Large intestine (tissue), 3 donors: ENCODE data around the gene LPCAT3. TPM values are rescaled to one million over a fixed set of nuclear protein-coding genes. Genes with fewer than 3 reads are reported as not detected.

Experiments
- DNase-seq, 2 donors: peaks; one replicate each; pipeline versions ENCODE4 v3.0.0 to v3.0.0-alpha.2; 2013
- H3K27ac ChIP-seq: one replicate; pipeline ENCODE4 v1.5.1; 2013; ENCODE audit warnings: low read length
- H3K27me3 ChIP-seq: 2 replicates; pipeline ENCODE4 v1.6.1; 2013; ENCODE audit warnings: low read length; ENCODE audit not compliant: control insufficient read depth, insufficient read depth
- H3K36me3 ChIP-seq: 2 replicates; pipeline ENCODE4 v1.6.1; 2013; ENCODE audit warnings: low read length; ENCODE audit not compliant: control insufficient read depth, insufficient read depth
- H3K4me1 ChIP-seq: one replicate; pipeline ENCODE4 v1.6.1; 2013; ENCODE audit warnings: low read length; ENCODE audit not compliant: control insufficient read depth, insufficient read depth
- H3K4me3 ChIP-seq: one replicate; pipeline ENCODE4 v1.5.1; 2013; ENCODE audit warnings: low read length
- H3K9me3 ChIP-seq: one replicate; pipeline ENCODE4 v1.6.1; 2013; ENCODE audit warnings: mild to moderate bottlenecking, low read depth, low read length, moderate library complexity; ENCODE audit not compliant: control insufficient read depth
- WGBS: methylation state at CpG from one replicate; pipeline ENCODE4 v1.1.5; 2013; ENCODE audit warnings: low lambda C conversion rate; ENCODE audit not compliant: insufficient coverage; 5-methylcytosine and 5-hydroxymethylcytosine counted together
- polyA plus RNA-seq: library from polyadenylated mRNA; unstranded; fragments of 120-200 nt; gene quantifications from one replicate; pipeline ENCODE4 v1.2.1, GENCODE V29; 2013

Gene LPCAT3
- polyA plus RNA-seq, 1 donor: 81.6 TPM

DNA sequence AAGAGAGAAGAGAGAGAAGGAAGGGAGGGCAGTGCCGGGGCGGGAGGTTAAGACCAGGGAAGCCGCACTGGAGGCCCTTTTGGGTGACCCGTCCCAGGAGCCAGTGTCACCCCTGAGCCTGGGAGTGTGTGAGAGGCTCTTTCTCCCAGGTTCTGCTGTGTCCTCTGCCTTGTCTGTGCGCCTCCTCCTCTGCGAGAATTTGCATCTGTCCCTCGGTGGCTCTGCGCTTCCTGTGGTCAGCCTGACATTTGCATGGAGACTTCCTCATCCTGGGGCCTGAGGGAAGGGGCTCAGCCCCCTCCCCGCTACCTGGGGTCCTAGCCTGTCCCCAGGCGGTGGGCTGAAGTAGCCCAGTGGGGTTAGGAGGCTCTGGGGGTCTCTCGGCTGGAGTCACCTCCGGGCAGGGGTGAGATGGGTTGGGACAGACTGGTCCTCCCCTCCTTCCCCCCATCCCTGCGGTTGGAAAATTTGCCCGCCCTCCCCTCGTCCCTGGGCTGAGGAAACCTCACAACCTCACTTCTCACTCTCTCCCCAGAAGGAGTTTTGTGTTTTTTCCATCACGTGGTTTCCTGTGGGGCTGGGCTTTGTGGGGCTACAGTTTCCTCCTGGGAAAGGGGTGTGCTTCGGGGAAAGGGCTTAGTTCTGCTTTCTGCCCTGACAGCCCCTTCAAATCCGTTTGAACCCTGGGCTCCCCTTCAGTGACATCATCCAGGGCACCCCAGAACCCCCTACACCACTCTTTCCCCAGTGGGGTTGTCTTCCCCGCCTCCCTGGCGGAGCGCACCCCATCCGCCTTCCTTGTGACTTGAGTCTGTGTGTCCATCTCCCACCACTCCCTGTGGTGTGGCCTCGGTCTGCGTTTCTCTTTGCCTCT, 64.6 kb downstream of the LPCAT3 start:
- Histone ChIP-seq H3K4me1 (no peaks in the 10 kb centered on the region), H3K36me3 (peaks cover 23% of the 10 kb centered on the region)

DNA sequence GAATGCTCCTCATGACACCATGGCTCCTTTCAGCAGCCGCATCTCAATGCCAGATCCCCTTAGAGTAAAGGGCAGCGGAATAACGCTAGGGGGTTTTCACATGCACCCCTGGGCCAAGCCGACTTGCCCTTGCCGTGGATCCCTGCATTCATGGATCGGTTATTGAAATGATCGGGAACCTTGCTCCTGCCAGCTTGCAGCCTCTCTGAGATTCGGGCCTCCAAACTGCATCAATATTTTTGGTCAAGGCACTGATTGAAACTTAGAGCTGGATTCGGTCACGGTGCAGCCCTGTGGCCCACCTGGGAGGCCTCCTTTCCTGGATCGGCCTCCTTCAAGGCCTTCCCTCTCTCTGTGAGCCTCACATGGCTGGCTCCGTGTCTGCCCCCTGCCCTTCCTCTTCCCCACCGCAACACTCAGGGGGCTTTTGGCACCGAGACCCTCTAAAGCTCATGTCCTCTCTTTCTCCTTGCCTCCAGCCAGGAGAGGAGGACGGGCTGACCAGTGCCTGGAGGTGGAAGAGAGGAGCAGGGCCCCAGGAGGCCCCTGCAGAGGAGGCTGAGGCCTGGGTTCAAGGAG, 65.3 kb downstream of the LPCAT3 start:
- H3K27me3 ChIP-seq: no peaks in the 10 kb centered on the region
- 100% methylated on average over 1 of the region's 15 CpGs for WGBS
- DNase-seq: no peak
- H3K27ac ChIP-seq: peak overlapping the region; percentile 20
- no peaks in the 10 kb centered on the region for H3K9me3 ChIP-seq
- no peaks in the 10 kb centered on the region for H3K4me1 ChIP-seq
- H3K4me3 ChIP-seq: peak overlapping the region; percentile 38
- H3K36me3 ChIP-seq: peaks cover 21% of the 10 kb centered on the region

More for the DNA sequence above, 64.6 kb downstream of the LPCAT3 start:
- no peak for DNase-seq
- Histone ChIP-seq H3K27ac (peak overlapping the region; percentile 23), H3K9me3 (no peaks in the 10 kb centered on the region), H3K4me3 (peak overlapping the region; percentile 38), H3K27me3 (no peaks in the 10 kb centered on the region)
- no CpG with 5 or more reads among the region's 24 CpGs for WGBS

DNA sequence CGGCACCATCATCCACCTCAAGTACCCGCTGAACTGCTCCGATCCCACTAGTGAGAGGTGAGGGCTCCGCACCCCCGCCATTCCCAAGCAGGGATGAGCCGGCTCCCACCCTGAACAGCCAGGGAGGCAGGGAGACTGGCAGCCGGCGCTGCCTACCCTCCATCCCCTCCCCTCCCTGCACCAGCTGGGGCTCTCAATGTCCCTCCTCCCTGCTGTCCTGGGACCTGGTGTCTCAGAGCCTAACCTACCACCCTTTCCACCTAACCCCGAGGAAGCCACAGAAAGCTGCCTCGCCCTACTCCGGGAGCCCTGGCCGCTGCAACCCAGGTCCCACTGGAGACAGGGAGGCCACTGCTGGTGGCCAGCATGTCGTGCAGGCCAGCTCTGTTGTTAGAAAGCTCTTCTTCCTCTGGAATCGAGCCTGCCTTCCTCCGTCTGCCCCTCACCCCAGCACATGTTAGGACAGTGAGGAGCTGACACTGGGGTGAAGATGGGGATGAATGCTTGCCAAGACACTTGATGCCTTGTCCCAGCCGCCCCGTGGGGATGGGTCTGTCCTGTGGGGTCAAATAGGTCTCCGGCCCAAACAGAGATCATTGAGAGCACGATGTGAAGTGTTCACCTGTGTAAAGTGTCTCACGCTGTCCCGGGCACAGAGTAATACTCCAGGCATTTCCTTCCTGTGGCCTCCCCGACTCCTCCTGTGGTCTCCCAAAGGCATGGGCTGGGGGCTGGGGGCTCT, 66.0 kb downstream of the LPCAT3 start:
- Histone ChIP-seq H3K27ac (no peak overlapping the region), H3K4me3 (peak overlapping the region; percentile 38), H3K4me1 (peaks cover under 1% of the 10 kb centered on the region), H3K9me3 (no peaks in the 10 kb centered on the region), H3K27me3 (no peaks in the 10 kb centered on the region), H3K36me3 (peaks cover 21% of the 10 kb centered on the region)
- WGBS: 78% methylated on average over 3 of the region's 22 CpGs
- DNase-seq: no peak

DNA sequence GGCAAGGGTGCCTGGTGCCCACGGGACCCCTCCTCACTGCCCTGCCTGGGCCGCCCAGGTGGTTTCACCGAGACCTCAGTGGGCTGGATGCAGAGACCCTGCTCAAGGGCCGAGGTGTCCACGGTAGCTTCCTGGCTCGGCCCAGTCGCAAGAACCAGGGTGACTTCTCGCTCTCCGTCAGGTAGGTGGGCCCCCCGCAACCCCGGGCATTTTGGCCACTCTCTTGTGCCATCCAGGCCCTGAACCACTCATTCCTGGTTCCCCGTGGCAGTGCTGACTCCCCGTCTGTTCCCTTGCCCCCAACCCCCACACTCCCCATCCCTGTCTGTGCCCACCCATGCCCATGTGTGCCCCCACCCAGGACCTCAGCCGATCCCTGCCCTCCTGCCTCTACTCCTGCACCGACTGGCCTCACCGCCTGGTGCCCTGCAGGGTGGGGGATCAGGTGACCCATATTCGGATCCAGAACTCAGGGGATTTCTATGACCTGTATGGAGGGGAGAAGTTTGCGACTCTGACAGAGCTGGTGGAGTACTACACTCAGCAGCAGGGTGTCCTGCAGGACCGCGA, 66.6 kb downstream of the LPCAT3 start:
- H3K9me3 ChIP-seq: no peaks in the 10 kb centered on the region
- WGBS: no CpG with 5 or more reads among the region's 20 CpGs
- H3K36me3 ChIP-seq: peaks cover 16% of the 10 kb centered on the region
- no peak overlapping the region for H3K27ac ChIP-seq
- peaks cover 5% of the 10 kb centered on the region for H3K4me1 ChIP-seq
- DNase-seq: no peak
- no peaks in the 10 kb centered on the region for H3K27me3 ChIP-seq
- peak overlapping the region; percentile 38 for H3K4me3 ChIP-seq

DNA sequence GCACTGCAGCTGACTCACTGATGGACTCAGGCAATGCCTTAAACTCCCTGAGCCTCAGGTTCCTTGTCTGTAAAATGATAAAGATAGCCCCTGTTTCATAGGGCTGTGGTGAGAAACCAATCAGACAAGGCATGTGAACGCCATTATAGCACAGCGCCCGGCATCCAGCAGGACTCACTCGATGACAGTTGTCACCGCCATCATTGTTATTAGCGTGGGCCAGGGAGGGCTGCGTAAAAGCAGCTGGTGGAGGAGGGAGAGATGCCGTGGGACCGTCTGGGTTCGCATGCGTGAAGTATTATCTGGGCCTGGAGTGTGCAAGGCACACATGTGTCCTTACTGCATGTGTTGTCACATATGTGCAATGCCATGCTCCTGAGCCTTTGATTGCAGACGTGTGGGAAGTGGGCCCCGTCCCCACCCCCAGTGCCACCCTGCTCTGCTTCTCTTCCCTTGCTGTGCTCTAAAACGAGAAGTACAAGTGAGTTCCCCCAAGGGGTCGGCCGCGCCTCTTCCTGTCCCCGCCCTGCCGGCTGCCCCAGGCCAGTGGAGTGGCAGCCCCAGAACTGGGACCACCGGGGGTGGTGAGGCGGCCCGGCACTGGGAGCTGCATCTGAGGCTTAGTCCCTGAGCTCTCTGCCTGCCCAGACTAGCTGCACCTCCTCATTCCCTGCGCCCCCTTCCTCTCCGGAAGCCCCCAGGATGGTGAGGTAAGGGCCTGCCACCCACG, 67.3 kb downstream of the LPCAT3 start, which contains the start of gene PTPN6:
PTPN6 (plus strand) TSS at position 546 of the 730 bp plus-strand sequence; CDS start at position 703, 157 bp downstream.
- no peak for DNase-seq
- no peaks in the 10 kb centered on the region for H3K27me3 ChIP-seq
- no peaks in the 10 kb centered on the region for H3K9me3 ChIP-seq
- H3K4me1 ChIP-seq: peaks cover 5% of the 10 kb centered on the region
- peak within 1 kb of the TSS; percentile 38 for H3K4me3 ChIP-seq
- no peak within 1 kb of the TSS for H3K27ac ChIP-seq
- no CpG with 5 or more reads among the region's 25 CpGs for WGBS
- H3K36me3 ChIP-seq: peaks cover 10% of the 10 kb centered on the region

DNA sequence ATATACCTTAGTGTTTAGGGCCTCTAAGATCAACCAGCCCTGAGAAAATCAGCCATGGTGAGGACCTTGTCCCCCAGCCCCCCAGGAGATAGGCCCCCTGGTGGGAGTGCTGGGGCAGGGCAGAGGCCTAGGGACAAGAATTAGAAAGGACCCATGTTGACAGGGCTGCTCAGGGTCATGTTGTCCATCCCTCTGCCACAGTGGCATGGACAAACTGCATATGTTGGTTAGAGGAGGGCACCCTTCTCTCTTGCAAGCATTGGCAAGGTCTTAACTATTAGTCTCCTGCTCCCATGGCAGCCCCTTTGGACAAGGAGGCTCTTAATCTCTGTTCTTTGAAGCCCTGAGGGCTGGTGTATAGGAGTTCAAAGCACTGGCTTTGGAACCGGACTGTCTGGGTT, 67.9 kb downstream of the LPCAT3 start:
- no peak overlapping the region for H3K27ac ChIP-seq
- no peaks in the 10 kb centered on the region for H3K9me3 ChIP-seq
- H3K36me3 ChIP-seq: peaks cover 9% of the 10 kb centered on the region
- WGBS: no CpG with 5 or more reads among the region's 1 CpG
- peaks cover 11% of the 10 kb centered on the region for H3K4me1 ChIP-seq
- H3K4me3 ChIP-seq: no peak overlapping the region
- H3K27me3 ChIP-seq: no peaks in the 10 kb centered on the region
- no peak for DNase-seq

DNA sequence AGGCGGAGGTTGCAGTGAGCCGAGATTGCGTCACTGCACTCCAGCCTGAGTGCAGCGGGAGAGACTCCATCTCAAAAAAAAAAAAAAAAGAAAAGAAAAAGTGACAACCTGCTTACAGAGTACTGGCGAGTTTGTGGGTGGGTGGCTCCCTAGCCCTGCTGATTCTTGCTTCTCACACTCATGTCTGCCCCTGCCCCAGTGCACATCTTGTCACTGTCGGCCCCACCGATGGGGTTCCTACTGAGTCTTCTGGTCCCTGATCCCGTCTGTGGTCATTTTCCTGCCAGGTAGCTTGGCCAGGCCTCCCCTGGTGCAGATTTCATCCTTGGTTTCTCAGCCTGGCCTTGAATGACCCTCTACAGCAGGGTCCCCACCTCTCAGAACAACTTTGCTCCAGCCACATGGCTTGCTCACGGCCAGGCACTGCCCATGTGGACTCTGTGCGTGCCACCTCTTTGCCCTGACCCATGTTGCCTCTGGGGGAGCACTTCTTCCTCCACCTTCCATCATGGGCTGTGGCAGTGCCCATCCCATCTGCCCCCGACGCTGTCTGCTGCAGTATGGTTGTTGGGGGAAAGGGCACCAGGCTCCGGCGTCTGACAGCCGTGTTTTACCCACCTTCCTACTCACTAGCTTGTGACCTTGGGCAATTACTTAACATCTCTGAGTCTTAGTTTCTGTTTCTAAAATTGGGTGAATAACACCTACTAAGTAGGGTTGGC, 69.2 kb downstream of the LPCAT3 start:
- 100% methylated on average over 1 of the region's 15 CpGs for WGBS
- Histone ChIP-seq H3K4me3 (no peak overlapping the region), H3K9me3 (no peaks in the 10 kb centered on the region), H3K4me1 (peaks cover 21% of the 10 kb centered on the region), H3K36me3 (peaks cover 2% of the 10 kb centered on the region), H3K27ac (no peak overlapping the region), H3K27me3 (no peaks in the 10 kb centered on the region)
- DNase-seq: no peak

DNA sequence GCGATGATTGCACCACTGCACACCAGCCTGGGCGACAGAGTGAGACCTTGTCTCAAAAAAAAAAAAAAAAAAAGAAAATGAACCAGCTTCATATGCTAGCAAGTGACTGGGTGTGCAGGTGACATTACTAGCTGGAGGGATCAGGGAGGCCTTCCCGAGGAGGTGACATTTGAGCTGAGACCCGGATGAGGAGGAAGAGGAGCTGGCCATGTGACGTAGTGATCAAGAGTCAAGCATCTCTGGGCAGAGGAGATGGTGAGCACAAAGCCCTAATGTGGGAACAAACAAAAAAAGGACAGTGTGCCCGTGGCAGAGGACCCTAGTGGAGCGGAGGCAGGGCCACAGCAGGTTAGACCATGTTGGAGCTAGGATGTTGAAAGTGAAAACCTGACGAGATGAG, 70.7 kb downstream of the LPCAT3 start:
- DNase-seq: no peak
- Histone ChIP-seq H3K4me1 (peaks cover 25% of the 10 kb centered on the region), H3K4me3 (no peak overlapping the region), H3K9me3 (no peaks in the 10 kb centered on the region), H3K36me3 (peaks cover 3% of the 10 kb centered on the region), H3K27me3 (no peaks in the 10 kb centered on the region), H3K27ac (no peak overlapping the region)
- WGBS: 77% methylated on average over 3 of the region's 8 CpGs

DNA sequence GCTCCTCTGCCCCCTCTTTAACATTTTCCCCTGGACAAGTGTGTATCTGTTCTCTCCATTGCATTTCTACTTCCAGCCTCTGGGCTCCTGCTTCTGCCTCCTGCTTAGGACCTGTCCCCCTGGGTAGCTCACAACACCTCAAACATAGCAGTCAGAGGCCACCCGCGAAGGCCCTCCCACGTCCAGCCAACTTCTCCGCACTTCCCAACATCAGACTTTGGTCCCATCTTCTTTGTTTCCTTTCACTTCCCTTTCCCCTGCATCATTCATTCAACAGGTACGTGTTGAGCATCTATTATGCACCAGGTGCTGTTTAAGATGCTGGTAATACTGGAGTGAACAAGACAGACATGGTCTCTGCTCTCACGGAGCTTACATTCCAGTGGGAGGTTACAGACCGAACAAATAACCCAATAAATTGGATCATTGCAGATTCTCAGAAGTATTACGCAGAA, 71.3 kb downstream of the LPCAT3 start:
- H3K27ac ChIP-seq: peak overlapping the region; percentile 30
- no peak for DNase-seq
- H3K4me1 ChIP-seq: peaks cover 25% of the 10 kb centered on the region

More for the DNA sequence above, 71.3 kb downstream of the LPCAT3 start:
- 27% methylated on average over 2 of the region's 8 CpGs for WGBS
- H3K9me3 ChIP-seq: no peaks in the 10 kb centered on the region
- peak overlapping the region; percentile 57 for H3K4me3 ChIP-seq
- H3K27me3 ChIP-seq: no peaks in the 10 kb centered on the region
- H3K36me3 ChIP-seq: peaks cover 8% of the 10 kb centered on the region
